ENCODE data around the gene DNMBP. TPM values are rescaled to one million over a fixed set of nuclear protein-coding genes. Genes with fewer than 3 reads are reported as not detected.

DNMBP gene
- total and polyA plus RNA-seq, 2 experiments from 2014 or later, result 13.4 to 31.2 TPM

DNA sequence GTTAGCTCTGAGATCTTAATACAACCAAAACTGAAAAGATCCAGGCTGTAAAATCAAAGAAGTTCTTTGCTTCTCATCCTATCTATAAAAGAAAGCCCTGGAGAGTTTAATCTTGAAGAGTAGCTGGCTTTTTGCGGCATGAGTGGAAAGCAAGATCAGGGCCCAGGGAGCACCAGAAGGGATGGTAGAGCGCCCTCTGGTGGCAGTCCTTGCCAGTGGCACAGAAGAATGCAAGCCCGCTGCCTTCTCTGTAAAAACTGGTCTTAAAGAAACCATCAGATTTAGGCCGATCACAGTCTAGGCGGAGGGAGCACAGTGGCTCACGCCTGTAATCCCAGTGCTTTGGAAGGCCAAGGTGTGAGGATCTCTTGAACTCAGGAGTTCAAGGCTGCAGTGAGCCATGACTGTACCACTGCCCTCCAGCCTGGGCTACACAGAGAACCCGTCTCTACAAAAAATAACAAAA lies 36.3 kb upstream of the DNMBP start:
- Mint-ChIP-seq H3K27me3 (ENCODE audit: insufficient read depth, low read depth, poor library complexity) (no peaks in the 10 kb centered on the region), H3K4me1 (peaks cover 18% of the 10 kb centered on the region), H3K4me3 (no peak overlapping the region), H3K27ac (no peak overlapping the region), H3K9me3 (no peaks in the 10 kb centered on the region), H3K36me3 (ENCODE audit: low read depth) (no peaks in the 10 kb centered on the region)
- TF ChIP-seq, protein P1, sequence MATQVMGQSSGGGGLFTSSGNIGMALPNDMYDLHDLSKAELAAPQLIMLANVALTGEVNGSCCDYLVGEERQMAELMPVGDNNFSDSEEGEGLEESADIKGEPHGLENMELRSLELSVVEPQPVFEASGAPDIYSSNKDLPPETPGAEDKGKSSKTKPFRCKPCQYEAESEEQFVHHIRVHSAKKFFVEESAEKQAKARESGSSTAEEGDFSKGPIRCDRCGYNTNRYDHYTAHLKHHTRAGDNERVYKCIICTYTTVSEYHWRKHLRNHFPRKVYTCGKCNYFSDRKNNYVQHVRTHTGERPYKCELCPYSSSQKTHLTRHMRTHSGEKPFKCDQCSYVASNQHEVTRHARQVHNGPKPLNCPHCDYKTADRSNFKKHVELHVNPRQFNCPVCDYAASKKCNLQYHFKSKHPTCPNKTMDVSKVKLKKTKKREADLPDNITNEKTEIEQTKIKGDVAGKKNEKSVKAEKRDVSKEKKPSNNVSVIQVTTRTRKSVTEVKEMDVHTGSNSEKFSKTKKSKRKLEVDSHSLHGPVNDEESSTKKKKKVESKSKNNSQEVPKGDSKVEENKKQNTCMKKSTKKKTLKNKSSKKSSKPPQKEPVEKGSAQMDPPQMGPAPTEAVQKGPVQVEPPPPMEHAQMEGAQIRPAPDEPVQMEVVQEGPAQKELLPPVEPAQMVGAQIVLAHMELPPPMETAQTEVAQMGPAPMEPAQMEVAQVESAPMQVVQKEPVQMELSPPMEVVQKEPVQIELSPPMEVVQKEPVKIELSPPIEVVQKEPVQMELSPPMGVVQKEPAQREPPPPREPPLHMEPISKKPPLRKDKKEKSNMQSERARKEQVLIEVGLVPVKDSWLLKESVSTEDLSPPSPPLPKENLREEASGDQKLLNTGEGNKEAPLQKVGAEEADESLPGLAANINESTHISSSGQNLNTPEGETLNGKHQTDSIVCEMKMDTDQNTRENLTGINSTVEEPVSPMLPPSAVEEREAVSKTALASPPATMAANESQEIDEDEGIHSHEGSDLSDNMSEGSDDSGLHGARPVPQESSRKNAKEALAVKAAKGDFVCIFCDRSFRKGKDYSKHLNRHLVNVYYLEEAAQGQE (IDR thresholded peaks at IDR 0.05; ENCODE audit: unreplicated experiment), result no peak
- TF ChIP-seq, protein P2, sequence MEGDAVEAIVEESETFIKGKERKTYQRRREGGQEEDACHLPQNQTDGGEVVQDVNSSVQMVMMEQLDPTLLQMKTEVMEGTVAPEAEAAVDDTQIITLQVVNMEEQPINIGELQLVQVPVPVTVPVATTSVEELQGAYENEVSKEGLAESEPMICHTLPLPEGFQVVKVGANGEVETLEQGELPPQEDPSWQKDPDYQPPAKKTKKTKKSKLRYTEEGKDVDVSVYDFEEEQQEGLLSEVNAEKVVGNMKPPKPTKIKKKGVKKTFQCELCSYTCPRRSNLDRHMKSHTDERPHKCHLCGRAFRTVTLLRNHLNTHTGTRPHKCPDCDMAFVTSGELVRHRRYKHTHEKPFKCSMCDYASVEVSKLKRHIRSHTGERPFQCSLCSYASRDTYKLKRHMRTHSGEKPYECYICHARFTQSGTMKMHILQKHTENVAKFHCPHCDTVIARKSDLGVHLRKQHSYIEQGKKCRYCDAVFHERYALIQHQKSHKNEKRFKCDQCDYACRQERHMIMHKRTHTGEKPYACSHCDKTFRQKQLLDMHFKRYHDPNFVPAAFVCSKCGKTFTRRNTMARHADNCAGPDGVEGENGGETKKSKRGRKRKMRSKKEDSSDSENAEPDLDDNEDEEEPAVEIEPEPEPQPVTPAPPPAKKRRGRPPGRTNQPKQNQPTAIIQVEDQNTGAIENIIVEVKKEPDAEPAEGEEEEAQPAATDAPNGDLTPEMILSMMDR (conservative IDR thresholded peaks at IDR 0.05; ENCODE audit: low read depth in 2 of 2), result peak; percentile 95 to 98
- TF ChIP-seq POLR2AphosphoS5 (IDR thresholded peaks at IDR 0.05; ENCODE audit: low read depth), result no peak
- Histone ChIP-seq H3F3A (replicated peaks; ENCODE audit: low read depth) (no peaks in the 10 kb centered on the region), H3K27me3 (ENCODE audit: insufficient read depth) (no peaks in the 10 kb centered on the region), H3K27ac (ENCODE audit: low read depth) (no peak overlapping the region), H3K4me1 (ENCODE audit: insufficient read depth) (peaks cover 12% of the 10 kb centered on the region; the same call in 1 of the 2 replicates), H2AFZ (peak overlapping the region; percentile 86; the same call in 1 of the 2 replicates), H3K36me3 (ENCODE audit: insufficient read depth) (no peaks in the 10 kb centered on the region), H3K4me3 (no peak overlapping the region), H3K4me2 (no peak overlapping the region), H3K79me2 (replicated peaks; ENCODE audit: insufficient read depth) (no peaks in the 10 kb centered on the region), H4K20me1 (replicated peaks; ENCODE audit: insufficient read depth) (no peaks in the 10 kb centered on the region), H3K9me2 (ENCODE audit: insufficient read depth) (no peaks in the 10 kb centered on the region)
- ATAC-seq (peak; percentile 96), DNase-seq (ENCODE audit: low spot score) (peak; percentile 96)

DNA sequence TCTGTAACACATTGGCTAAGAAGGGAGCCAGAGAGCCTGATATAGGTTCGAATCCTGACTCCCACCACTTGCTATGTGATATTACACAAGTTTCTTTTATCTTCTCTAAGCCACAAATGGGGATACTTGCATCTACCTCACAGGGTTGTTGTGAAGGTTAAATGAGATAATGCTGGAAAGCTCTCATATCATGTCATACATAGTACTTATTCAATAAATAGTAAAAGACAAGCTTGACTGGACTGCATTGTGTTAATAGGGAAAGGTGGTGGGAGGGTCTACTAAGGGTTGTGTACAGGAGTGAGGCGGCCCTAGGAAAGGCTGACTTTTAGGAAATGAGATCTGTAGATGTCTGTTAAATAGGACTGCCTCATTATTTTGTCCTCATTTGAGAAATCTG lies 35.8 kb upstream of the DNMBP start:
- Histone ChIP-seq H4K20me1 (replicated peaks; ENCODE audit: insufficient read depth) (no peaks in the 10 kb centered on the region), H3K27me3 (ENCODE audit: insufficient read depth) (no peaks in the 10 kb centered on the region), H2AFZ (peak overlapping the region; percentile 38; the same call in 1 of the 2 replicates), H3K4me3 (no peak overlapping the region), H3K36me3 (ENCODE audit: insufficient read depth) (no peaks in the 10 kb centered on the region), H3K27ac (ENCODE audit: low read depth) (no peak overlapping the region), H3K9me2 (ENCODE audit: insufficient read depth) (no peaks in the 10 kb centered on the region), H3K4me2 (no peak overlapping the region), H3F3A (replicated peaks; ENCODE audit: low read depth) (no peaks in the 10 kb centered on the region), H3K79me2 (replicated peaks; ENCODE audit: insufficient read depth) (no peaks in the 10 kb centered on the region), H3K4me1 (ENCODE audit: insufficient read depth) (peaks cover 12% of the 10 kb centered on the region; the same call in 1 of the 2 replicates)
- H3K36me3 Mint-ChIP-seq (ENCODE audit: low read depth), result no peaks in the 10 kb centered on the region
- DNase-seq (ENCODE audit: low spot score) (no peak), ATAC-seq (peak; percentile 19)
- H3K4me1 Mint-ChIP-seq, result peaks cover 18% of the 10 kb centered on the region
- no peaks in the 10 kb centered on the region for H3K9me3 Mint-ChIP-seq
- H3K4me3 Mint-ChIP-seq, result no peak overlapping the region
- H3K27me3 Mint-ChIP-seq (ENCODE audit: insufficient read depth, low read depth, poor library complexity), result no peaks in the 10 kb centered on the region
- H3K27ac Mint-ChIP-seq, result no peak overlapping the region
- TF ChIP-seq, protein P3, sequence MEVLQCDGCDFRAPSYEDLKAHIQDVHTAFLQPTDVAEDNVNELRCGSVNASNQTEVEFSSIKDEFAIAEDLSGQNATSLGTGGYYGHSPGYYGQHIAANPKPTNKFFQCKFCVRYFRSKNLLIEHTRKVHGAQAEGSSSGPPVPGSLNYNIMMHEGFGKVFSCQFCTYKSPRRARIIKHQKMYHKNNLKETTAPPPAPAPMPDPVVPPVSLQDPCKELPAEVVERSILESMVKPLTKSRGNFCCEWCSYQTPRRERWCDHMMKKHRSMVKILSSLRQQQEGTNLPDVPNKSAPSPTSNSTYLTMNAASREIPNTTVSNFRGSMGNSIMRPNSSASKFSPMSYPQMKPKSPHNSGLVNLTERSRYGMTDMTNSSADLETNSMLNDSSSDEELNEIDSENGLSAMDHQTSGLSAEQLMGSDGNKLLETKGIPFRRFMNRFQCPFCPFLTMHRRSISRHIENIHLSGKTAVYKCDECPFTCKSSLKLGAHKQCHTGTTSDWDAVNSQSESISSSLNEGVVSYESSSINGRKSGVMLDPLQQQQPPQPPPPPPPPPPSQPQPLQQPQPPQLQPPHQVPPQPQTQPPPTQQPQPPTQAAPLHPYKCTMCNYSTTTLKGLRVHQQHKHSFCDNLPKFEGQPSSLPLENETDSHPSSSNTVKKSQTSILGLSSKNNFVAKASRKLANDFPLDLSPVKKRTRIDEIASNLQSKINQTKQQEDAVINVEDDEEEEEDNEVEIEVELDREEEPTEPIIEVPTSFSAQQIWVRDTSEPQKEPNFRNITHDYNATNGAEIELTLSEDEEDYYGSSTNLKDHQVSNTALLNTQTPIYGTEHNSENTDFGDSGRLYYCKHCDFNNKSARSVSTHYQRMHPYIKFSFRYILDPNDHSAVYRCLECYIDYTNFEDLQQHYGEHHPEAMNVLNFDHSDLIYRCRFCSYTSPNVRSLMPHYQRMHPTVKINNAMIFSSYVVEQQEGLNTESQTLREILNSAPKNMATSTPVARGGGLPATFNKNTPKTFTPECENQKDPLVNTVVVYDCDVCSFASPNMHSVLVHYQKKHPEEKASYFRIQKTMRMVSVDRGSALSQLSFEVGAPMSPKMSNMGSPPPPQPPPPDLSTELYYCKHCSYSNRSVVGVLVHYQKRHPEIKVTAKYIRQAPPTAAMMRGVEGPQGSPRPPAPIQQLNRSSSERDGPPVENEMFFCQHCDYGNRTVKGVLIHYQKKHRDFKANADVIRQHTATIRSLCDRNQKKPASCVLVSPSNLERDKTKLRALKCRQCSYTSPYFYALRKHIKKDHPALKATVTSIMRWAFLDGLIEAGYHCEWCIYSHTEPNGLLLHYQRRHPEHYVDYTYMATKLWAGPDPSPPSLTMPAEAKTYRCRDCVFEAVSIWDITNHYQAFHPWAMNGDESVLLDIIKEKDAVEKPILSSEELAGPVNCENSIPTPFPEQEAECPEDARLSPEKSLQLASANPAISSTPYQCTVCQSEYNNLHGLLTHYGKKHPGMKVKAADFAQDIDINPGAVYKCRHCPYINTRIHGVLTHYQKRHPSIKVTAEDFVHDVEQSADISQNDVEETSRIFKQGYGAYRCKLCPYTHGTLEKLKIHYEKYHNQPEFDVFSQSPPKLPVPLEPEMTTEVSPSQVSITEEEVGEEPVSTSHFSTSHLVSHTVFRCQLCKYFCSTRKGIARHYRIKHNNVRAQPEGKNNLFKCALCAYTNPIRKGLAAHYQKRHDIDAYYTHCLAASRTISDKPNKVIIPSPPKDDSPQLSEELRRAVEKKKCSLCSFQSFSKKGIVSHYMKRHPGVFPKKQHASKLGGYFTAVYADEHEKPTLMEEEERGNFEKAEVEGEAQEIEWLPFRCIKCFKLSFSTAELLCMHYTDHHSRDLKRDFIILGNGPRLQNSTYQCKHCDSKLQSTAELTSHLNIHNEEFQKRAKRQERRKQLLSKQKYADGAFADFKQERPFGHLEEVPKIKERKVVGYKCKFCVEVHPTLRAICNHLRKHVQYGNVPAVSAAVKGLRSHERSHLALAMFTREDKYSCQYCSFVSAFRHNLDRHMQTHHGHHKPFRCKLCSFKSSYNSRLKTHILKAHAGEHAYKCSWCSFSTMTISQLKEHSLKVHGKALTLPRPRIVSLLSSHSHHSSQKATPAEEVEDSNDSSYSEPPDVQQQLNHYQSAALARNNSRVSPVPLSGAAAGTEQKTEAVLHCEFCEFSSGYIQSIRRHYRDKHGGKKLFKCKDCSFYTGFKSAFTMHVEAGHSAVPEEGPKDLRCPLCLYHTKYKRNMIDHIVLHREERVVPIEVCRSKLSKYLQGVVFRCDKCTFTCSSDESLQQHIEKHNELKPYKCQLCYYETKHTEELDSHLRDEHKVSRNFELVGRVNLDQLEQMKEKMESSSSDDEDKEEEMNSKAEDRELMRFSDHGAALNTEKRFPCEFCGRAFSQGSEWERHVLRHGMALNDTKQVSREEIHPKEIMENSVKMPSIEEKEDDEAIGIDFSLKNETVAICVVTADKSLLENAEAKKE (CRISPR knock-in tag; IDR thresholded peaks at IDR 0.05), result no peak
- TF ChIP-seq NANOG (IDR thresholded peaks at IDR 0.05; ENCODE audit: borderline replicate concordance), result no peak
- TF ChIP-seq EZH2 (IDR thresholded peaks at IDR 0.05; ENCODE audit: low read depth, unreplicated experiment), result no peak
- TF ChIP-seq CREB1 (CRISPR knock-in tag; IDR thresholded peaks at IDR 0.05; ENCODE audit: low read depth), result no peak
- TF ChIP-seq ZNF331 (CRISPR knock-in tag; IDR thresholded peaks at IDR 0.05; ENCODE audit: low read depth), result no peak

All from GM23338 (cell line).